NCI-H2227 (cell line): ENCODE results near the gene APOBEC3F.
"Not testable (repeated sequence)": the region's sequence is repeated elsewhere in the genome, so short reads cannot be mapped to it uniquely, and the experiment has no call there.

ENCODE experiments used
- DNase-seq: peaks from one replicate; lab custom pipeline; 2025; ENCODE audit not compliant: unreplicated experiment; lab: John Stamatoyannopoulos, UW

APOBEC3F gene

DNA sequence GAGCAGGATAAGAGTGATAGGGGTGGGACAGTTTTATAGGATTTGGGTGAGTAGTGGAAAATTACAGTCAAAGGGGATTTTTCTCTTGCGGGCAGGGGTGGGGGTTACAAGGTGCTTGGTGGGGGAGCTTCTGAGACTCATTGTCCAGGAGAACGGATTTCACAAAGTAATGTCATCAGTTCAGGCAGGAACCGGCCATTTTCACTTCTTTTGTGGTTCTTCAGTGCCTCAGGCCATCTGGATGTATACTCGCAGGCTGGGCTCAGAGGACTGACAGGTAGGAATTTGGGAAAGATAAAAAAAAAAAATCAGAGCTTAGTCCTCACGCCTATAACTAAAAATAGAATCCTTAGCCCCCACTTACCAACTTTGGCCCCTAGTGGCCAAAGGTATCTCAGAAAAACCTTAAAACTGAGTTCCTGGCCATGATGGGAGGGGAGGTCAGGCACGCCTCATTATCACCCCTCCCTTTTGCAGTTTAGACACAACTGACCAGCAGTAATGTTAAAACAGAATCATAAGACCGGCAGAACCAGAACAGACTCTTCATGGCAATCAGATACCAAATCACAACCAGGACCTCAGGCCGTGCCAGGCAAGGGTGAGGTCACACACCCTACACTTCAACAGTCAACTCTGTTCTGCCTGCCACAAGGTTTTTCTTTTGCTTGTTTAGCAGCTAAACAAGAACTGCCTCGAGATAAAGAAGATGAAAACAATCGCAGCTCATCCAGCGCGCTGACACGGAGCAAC lies 27.5 kb downstream of the APOBEC3F start:
- no peak for DNase-seq

DNA sequence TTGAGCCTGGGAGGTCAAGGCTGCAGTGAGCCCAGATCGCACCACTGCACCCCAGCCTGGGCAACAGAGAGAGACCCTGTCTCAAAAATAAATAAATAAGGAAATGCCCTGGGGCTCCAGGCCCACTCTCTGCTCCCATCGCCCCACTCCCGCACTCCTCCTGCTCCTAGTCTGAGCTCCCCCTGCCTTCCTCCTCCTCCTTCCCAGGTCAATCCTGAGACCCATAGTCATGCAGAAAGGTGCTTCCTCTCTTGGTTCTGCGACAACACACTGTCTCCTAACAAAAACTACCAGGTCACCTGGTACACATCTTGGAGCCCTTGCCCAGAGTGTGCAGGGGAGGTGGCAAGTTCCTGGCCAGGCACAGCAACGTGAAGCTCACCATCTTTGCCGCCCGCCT lies 29.5 kb downstream of the APOBEC3F start:
- DNase-seq: no peak

GRCh38 chr22:39072581-39072981 lies 31.9 kb downstream of the APOBEC3F start:
- not testable (repeated sequence) for DNase-seq

GRCh38 chr22:39073981-39074380 lies 33.3 kb downstream of the APOBEC3F start:
- DNase-seq: no peak

DNA sequence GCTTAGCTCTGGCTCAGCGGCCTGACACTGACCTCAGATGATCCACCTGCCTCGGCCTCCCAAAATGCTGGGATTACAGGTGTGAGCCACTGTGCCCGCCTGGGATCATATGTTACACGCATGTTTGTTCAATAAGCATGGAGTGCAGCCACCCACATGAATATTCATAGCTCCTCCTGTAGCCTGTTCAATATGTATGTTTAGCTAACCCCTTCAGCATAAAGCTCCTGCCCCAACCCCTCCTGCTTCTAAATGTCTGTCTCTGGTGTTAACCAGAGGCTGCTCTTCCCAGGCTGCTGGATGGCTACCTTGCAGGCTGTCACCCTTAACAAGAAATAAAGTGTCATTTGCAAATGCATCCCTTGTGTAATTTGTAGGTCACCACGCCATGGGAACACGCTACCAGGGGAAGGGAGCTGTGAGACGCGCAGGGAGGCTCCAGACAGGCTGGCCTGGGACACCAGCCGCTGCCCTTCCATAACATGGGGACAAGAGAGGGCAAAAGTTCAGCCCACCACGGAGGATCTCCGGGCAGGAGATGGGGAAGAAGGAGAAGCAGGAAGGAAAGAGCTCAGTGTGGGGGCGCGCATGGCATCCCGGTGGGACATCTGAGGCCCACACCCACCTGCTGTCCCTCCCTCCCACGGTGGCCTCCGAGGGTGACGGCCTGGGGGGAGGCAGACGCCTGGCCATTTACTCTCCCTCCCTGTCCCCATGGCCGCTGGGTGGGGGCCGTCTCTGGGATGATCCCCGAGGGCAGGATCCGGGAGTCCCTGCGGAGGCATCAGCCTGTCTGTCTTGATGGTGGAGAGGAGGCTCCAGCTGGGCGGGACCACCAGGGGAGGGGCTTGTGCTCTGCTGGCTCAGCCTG lies 35.7 kb downstream of the APOBEC3F start:
- not testable (repeated sequence) for DNase-seq

GRCh38 chr22:39077026-39077840 lies 36.6 kb downstream of the APOBEC3F start, which contains the start of gene APOBEC3G:
TSS of gene APOBEC3G (plus strand) at chr22:39077275. CDS start at chr22:39077362, 87 bp downstream.
- DNase-seq: not testable (repeated sequence)

DNA sequence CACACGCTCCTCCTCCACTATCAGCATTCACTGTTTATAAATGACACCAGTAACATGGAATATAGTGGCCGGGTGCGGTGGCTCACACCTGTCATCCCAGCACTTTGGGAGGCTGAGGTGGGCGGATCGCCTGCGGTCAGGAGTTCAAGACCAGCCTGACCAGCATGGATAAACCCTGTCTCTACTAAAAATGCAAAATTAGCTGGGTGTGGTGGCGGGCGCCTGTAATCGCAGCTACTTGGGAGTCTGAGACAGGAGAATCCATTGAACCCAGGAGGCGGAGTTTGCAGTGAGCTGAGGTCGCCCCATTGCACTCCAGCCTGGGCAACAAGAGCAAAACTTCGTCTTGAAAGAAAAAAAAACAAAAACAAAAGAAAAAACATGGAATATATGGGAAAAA lies 37.2 kb downstream of the APOBEC3F start:
- not testable (repeated sequence) for DNase-seq

GRCh38 chr22:39078329-39078728 lies 37.7 kb downstream of the APOBEC3F start:
- DNase-seq: no peak

DNA sequence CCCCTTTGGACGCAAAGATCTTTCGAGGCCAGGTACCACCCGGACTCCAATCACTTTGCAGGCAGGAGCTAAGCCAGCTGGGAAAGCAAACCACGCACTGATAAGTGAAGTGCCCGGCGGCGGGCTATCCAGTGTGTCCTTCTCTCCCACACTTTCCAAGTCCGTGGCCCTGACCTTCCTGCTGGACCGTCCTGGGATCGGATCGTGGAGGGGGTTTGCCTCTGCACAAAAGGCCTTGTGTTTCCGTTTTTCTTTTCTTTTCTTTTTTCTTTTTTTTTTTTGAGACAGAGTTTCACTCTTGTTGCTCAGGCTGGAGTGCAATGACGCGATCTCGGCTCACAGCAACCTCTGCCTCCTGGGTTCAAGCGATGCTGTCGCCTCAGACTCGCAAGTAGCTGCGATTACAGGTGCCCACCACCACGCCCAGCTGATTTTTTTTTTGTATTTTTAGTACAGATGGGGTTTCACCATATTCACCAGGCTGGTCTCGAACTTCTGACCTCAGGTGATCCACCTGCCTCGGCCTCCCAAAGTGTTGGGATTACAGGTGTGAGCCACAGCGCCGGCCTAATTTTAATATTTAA lies 38.5 kb downstream of the APOBEC3F start:
- DNase-seq: not testable (repeated sequence)

- DNase-seq: no peak
Measured at GRCh38 chr22:39080052-39080762, 39.5 kb downstream of the APOBEC3F start.

DNA sequence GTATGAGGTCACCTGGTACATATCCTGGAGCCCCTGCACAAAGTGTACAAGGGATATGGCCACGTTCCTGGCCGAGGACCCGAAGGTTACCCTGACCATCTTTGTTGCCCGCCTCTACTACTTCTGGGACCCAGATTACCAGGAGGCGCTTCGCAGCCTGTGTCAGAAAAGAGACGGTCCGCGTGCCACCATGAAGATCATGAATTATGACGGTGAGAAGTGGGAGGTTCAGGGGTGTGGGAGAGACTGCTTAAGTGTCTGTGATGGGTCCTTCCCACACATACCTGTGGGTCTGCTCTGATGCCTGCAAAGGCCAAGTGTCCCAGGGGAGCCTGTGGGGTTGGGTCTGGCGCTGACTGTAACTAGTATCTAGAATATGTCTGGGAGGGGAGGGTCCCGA lies 40.4 kb downstream of the APOBEC3F start:
- no peak for DNase-seq

DNA sequence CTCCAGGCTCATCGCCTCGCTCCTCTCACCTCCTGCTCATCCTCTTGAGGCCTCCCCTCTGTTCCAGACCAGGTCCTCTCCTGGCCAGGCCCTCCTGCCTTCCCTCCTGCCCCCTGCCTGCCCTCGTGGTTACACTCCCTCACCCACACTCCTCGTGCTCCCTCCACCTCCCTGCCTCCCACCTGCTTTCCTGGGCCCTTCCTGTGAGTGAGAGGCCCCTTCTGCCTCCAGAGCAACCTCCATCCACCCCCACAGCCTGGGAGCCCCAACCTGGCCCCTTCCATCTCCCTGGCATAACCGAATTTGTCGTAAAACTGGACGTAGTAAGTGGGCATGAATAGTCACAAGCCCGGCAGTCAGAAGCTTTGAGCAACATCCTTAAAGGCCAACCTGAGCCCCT lies 40.9 kb downstream of the APOBEC3F start:
- DNase-seq: no peak

DNA sequence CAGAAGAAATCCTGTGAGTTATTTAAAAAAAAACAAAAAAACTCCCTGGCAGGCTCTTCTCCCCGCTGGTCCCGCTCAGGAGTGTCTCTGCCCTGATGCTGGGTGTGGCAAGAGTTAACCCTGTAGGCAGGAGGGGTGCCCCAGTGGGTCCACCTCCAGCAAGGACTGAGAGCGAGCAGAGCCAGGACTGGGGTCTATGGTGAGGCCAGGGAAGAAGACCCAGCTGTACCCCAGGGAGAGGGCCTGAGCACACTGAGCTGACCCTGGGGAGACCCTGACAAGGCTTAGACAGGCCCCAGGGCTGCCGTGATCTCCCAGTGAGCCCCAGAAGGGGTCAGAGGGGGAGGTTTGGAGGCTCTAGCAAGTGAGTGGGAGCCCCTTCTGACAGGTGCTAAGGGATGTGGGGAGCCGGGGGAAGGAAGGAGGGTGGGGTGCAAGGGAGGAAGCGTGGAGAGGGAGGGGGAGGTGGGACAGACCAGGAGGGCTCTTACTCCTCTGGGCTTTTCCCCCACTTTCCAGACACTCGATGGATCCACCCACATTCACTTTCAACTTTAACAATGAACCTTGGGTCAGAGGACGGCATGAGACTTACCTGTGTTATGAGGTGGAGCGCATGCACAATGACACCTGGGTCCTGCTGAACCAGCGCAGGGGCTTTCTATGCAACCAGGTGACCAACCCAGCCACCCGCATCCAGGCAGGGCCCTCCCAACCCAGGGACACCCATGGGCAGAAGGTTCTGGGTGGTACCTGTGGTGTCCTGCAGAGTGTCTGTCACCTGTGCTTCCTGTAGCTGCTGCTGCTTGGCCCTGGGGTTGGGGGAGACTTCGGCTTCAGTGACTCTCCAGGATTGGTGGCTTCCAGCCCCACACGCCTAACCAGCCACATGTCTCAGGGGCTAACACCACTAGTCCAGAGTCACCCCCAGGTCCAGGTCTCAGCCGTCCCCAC lies 42.8 kb downstream of the APOBEC3F start:
- no peak for DNase-seq

DNA sequence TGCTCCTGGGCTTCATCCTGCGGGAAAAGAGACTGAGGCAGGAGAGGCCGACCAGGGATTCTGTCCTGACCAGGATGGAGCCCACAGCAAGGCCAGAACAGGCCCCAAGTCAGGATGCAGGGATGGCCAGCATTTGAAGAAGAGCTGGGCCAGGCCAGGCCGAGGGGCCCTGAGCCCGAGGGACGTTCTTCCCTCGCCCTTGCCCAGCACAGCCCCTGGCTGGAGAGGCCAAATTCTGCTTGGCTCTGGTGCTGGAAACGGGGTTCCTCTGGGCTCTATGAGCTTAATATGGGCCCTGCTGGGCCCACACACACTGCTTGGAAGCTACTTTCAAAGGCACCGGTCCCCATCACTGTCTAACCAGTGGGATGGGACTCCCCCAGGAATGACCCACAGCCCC lies 44.0 kb downstream of the APOBEC3F start:
- DNase-seq: no peak

- no peak for DNase-seq
Measured at GRCh38 chr22:39087098-39087497, 46.4 kb downstream of the APOBEC3F start.

- DNase-seq: no peak
Measured at GRCh38 chr22:39087881-39088684, 47.4 kb downstream of the APOBEC3F start.

GRCh38 chr22:39088685-39089032 lies 48.0 kb downstream of the APOBEC3F start:
- DNase-seq: no peak

DNA sequence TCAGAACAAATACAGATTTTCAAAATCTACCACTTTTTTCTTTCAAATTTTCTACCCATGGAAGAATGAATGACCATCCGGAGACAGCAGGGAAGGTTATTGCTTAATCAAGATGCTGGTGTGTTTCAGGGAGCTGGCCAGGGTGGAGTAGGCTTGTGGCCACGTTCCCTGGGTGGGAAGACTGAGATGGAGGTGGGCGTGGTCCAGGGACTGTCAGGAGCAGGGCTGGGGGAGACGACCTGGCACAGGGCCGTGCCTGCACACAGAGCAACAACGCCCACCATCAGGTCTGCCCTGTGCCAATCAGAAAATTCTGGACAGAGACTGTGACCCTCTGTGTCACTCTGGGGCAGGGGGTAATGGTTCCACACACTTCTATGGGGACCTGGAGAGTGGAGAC lies 49.3 kb downstream of the APOBEC3F start:
- DNase-seq: no peak
